Ovary (tissue), 9 donors: ENCODE data around the gene SLC25A29. TPM values are rescaled to one million over a fixed set of nuclear protein-coding genes. Genes with fewer than 3 reads are reported as not detected.
"Not testable (repeated sequence)": the region's sequence is repeated elsewhere in the genome, so short reads cannot be mapped to it uniquely, and the experiment has no call there.

Experiments used
- DNase-seq, 5 donors: peaks; one replicate each; pipeline ENCODE4 v3.0.0-alpha.2; 2019 to 2020
- H3K27ac ChIP-seq, 2 donors: fragments of 200-600 bp; one replicate each; pipeline versions ENCODE4 v1.5.1 to v1.8.0; 2019 to 2022
- H3K27me3 ChIP-seq: fragments of 200-600 bp; one replicate; pipeline ENCODE4 v1.8.0; 2022
- H3K36me3 ChIP-seq: fragments of 200-600 bp; sonication (generic); one replicate; pipeline ENCODE4 v1.5.1; 2019
- H3K4me1 ChIP-seq: one replicate; pipeline ENCODE4 v1.8.1; 2013; ENCODE audit warnings: mild to moderate bottlenecking, moderate library complexity; ENCODE audit not compliant: insufficient read depth
- H3K4me3 ChIP-seq: fragments of 200-600 bp; sonication (generic); one replicate; pipeline ENCODE4 v1.5.1; 2017
- H3K9me3 ChIP-seq, 2 donors: fragments of 200-600 bp in 1 of 2; sonication (generic) in 1 of 2; one replicate each; pipeline versions ENCODE4 v1.5.1 to v1.8.1; 2013 to 2019; ENCODE audit warnings: mild to moderate bottlenecking in 1 of 2, moderate library complexity in 1 of 2
- CTCF ChIP-seq, 3 donors: fragments of 450-650 bp in 2 of 3; fragments of 200-600 bp in 1 of 3; IDR thresholded peaks; one replicate each; pipeline versions ENCODE4 v1.5.1 to v1.8.0; 2016 to 2022; ENCODE audit warnings: antibody characterized with exemption in 3 of 3, mild to moderate bottlenecking in 1 of 3
- EP300 ChIP-seq: sonication (generic); formaldehyde crosslinking; IDR thresholded peaks from one replicate; pipeline ENCODE4 v1.6.1; 2017; ENCODE audit warnings: antibody characterized with exemption
- POLR2A ChIP-seq: fragments of 450-650 bp; IDR thresholded peaks from one replicate; pipeline ENCODE4 v1.6.1; 2017; ENCODE audit warnings: antibody characterized with exemption, mild to moderate bottlenecking, moderate library complexity
- WGBS, 3 donors: extraction: QIAGEN DNeasy Blood & Tissue Kit in 1 of 3; methylation state at CpG; one replicate each; pipeline versions ENCODE4 v1.1.5 to v1.1.7; 2013 to 2017; 5-methylcytosine and 5-hydroxymethylcytosine counted together
- intact Hi-C, 4 donors: fragments of 100-400 bp; cut with DNase I; formaldehyde crosslinking; loops; one replicate each; pipeline versions ENCODE4 v1.11.0 to v1.15.1; 2022 to 2023
- polyA plus RNA-seq, 2 donors: library from polyadenylated mRNA; stranded (reverse); fragments of 200-250 nt in 1 of 2; fragments of 350-450 nt in 1 of 2; fragmentation: Illumina TruSeq in 1 of 2; extraction: RNeasy Lipid Tissue Mini Kit (QIAGEN cat#74804) in 1 of 2; gene quantifications; one replicate each; pipeline ENCODE4 v1.2.3, GENCODE V29; 2013 to 2014
- total RNA-seq, 7 donors: library from RNA; depleted of rRNA in 2 of 7; stranded (reverse); fragments of >200 nt in 2 of 7; fragmentation: NEBNext Ultra II Directional in 3 of 7; extraction: Animal tissue kit (Norgen Biotek cat#: 25700) in 3 of 7; gene quantifications; one replicate each; pipeline versions ENCODE4 v1.1.0 to v1.2.4, GENCODE V29; 2016 to 2023
- donor health status: DM: no; HTN: no; CAD: no; lungs with moderate emphysema.
- donor health status: DM: no; HTN: no; CAD: no.
- donor health status: Bipolar disorder and iron deficiency.
- donor health status: DM: yes; HTN: yes; CAD: no.
- donor health status: DM: no; HTN: no; CAD: no.
- donor health status: DM: yes; HTN: yes; CAD: no.

The SLC25A29 gene
- total and polyA plus RNA-seq, 9 donors = 9.1 to 177 (median 69.9) TPM

GRCh38 chr14:100348253-100348729 lies 42.0 kb upstream of the SLC25A29 start:
- Histone ChIP-seq H3K27ac (no peak overlapping the region), H3K27me3 (no peaks in the 10 kb centered on the region), H3K36me3 (no peaks in the 10 kb centered on the region), H3K4me3 (no peak overlapping the region), H3K4me1 (no peaks in the 10 kb centered on the region), H3K9me3 (no peaks in the 10 kb centered on the region)
- WGBS, 3 donors = 54 to 76% (median 60%) methylated on average over 12 of the region's 12 CpGs
- intact Hi-C loops = no loop called here
- TF ChIP-seq EP300 (no peak), CTCF (IDR thresholded peaks at IDR 0.05) (no peak), POLR2A (no peak)
- DNase-seq = no peak

- WGBS, 3 donors = 89 to 90% (median 89%) methylated on average over 12 of the region's 12 CpGs
- Histone ChIP-seq H3K4me1 (no peaks in the 10 kb centered on the region), H3K36me3 (no peaks in the 10 kb centered on the region), H3K4me3 (no peak overlapping the region), H3K9me3 (no peaks in the 10 kb centered on the region), H3K27me3 (no peaks in the 10 kb centered on the region), H3K27ac (no peak overlapping the region)
- TF ChIP-seq POLR2A (no peak), CTCF (IDR thresholded peaks at IDR 0.05) (no peak), EP300 (no peak)
- no peak for DNase-seq
- intact Hi-C loops = no loop called here
Measured at GRCh38 chr14:100346306-100347091, 40.3 kb upstream of the SLC25A29 start.

GRCh38 chr14:100345711-100346110 lies 39.5 kb upstream of the SLC25A29 start:
- Histone ChIP-seq H3K4me3 (no peak overlapping the region), H3K36me3 (no peaks in the 10 kb centered on the region), H3K27ac (no peak overlapping the region), H3K27me3 (no peaks in the 10 kb centered on the region), H3K4me1 (no peaks in the 10 kb centered on the region), H3K9me3 (no peaks in the 10 kb centered on the region)
- DNase-seq = no peak
- WGBS, 3 donors = 94 to 97% (median 94%) methylated on average over 17 of the region's 17 CpGs
- TF ChIP-seq EP300 (no peak), POLR2A (no peak), CTCF (IDR thresholded peaks at IDR 0.05) (no peak)
- intact Hi-C loops = no loop called here

- H3K36me3 ChIP-seq, H3K9me3 ChIP-seq, DNase-seq, H3K4me3 ChIP-seq, H3K4me1 ChIP-seq, H3K27me3 ChIP-seq, H3K27ac ChIP-seq, intact Hi-C loops: not testable (repeated sequence)
- 92% methylated on average over 28 of the region's 35 CpGs; no CpG with 5 or more reads in 2 of the 3 donors for WGBS, 3 donors
Measured at GRCh38 chr14:100344657-100345056, 38.4 kb upstream of the SLC25A29 start.

GRCh38 chr14:100342826-100343225 lies 36.6 kb upstream of the SLC25A29 start:
- intact Hi-C loops, H3K36me3 ChIP-seq, DNase-seq, H3K4me1 ChIP-seq, H3K27me3 ChIP-seq, H3K9me3 ChIP-seq, H3K4me3 ChIP-seq, H3K27ac ChIP-seq: not testable (repeated sequence)
- 95 to 96% (median 95%) methylated on average over 12 of the region's 12 CpGs for WGBS, 3 donors
